AG04450 (cell line): ENCODE results near the gene BRD9. TPM values are rescaled to one million over a fixed set of nuclear protein-coding genes. Genes with fewer than 3 reads are reported as not detected.

ENCODE experiments used
- CTCF ChIA-PET: fragments of 300-600, 350-600 bp; formaldehyde crosslinking; extraction: SDS; loops from one replicate; lab custom pipeline; 2022; ENCODE audit warnings: antibody characterized with exemption, inconsistent platforms; lab: Charles Lee
- POLR2A ChIA-PET: fragments of 350-600 bp; formaldehyde crosslinking; extraction: SDS; loops from one replicate; lab custom pipeline; 2021; ENCODE audit warnings: antibody characterized with exemption, inconsistent platforms; lab: Yijun Ruan, JAX
- DNase-seq: peaks from one replicate; pipeline ENCODE4 v3.0.0-alpha.2; 2011; ENCODE audit warnings: low read depth, low spot score
- H3K27ac ChIP-seq: one replicate; pipeline ENCODE4 v1.5.1; 2012; ENCODE audit warnings: low read depth, low read length, control low read depth
- H3K27me3 ChIP-seq: one replicate; pipeline ENCODE4 v1.6.0; 2012; ENCODE audit warnings: low read length; ENCODE audit not compliant: control insufficient read depth, insufficient read depth
- H3K4me3 ChIP-seq: 2 replicates; pipeline ENCODE4 v1.5.1; 2011; ENCODE audit warnings: mild to moderate bottlenecking, low read depth, low read length, control low read depth
- H3K9me3 ChIP-seq: 2 replicates; pipeline ENCODE4 v1.5.1; 2012; ENCODE audit warnings: low read length; ENCODE audit not compliant: control insufficient read depth, insufficient read depth
- polyA plus RNA-seq: library from polyadenylated mRNA; depleted of rRNA; stranded (reverse); fragments of >200 nt; gene quantifications from 2 replicates; pipeline ENCODE4 v1.2.3, GENCODE V29; 2011
- TF ChIP-seq, protein P1 (sequence below): IDR thresholded peaks from 2 replicates; pipeline ENCODE4 v1.5.1; 2011; ENCODE audit warnings: low read depth, low read length, control low read depth, inconsistent platforms

BRD9 gene
- polyA plus RNA-seq, 1 experiment, result 10.6 TPM

DNA sequence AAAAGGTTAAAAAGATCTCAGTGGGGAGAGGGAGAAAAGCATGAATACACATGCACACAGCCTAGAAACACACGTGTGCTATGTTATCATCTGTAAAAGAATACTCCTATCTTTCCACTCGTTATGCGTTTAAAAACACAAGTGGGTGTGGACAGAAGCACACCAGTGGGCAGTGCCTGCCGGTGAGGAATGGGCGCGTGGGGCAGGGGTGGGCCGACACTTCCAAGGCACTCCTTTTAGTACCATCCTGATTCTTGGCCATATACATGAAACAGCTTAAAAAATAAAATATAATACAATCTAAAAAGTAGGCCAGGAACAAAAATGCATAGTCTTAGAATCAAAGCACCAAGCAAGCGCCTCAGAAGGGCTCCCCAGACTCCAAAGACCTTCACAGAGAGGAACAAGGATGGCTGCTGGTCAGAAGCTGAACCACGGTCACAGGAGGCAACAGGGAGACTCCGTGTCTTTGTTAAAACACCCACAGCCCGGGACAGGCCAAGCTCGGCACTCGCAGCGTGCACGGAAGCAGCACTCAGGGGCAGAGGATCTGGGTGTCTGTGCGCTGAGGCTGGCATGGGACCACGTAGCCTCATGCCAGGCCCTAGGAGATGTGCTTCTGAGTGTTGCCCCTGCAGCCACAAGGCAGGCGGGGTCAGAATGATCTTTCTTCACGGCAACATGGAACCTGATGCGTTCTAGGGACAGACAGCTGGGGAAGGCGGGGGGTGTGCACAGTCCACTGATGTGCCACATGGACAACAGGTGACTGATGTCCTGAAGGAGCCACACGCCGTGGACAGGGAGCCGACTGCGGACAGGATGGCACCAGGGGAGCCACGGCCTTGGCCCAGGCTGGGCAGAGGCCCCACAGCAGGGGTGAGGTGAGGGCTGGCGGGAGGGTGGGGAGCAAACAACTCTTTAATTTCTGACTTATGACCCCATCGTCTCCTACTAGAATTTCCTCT lies 15.9 kb downstream of the BRD9 start:
- Histone ChIP-seq H3K27me3 (no peaks in the 10 kb centered on the region), H3K4me3 (no peak overlapping the region), H3K27ac (no peak overlapping the region), H3K9me3 (no peaks in the 10 kb centered on the region; the same call in 1 of the 2 replicates)
- CTCF ChIA-PET, result no interaction called here
- DNase-seq, result no peak
- TF ChIP-seq, protein P1, sequence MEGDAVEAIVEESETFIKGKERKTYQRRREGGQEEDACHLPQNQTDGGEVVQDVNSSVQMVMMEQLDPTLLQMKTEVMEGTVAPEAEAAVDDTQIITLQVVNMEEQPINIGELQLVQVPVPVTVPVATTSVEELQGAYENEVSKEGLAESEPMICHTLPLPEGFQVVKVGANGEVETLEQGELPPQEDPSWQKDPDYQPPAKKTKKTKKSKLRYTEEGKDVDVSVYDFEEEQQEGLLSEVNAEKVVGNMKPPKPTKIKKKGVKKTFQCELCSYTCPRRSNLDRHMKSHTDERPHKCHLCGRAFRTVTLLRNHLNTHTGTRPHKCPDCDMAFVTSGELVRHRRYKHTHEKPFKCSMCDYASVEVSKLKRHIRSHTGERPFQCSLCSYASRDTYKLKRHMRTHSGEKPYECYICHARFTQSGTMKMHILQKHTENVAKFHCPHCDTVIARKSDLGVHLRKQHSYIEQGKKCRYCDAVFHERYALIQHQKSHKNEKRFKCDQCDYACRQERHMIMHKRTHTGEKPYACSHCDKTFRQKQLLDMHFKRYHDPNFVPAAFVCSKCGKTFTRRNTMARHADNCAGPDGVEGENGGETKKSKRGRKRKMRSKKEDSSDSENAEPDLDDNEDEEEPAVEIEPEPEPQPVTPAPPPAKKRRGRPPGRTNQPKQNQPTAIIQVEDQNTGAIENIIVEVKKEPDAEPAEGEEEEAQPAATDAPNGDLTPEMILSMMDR, result no peak
- POLR2A ChIA-PET, result no interaction called here

GRCh38 chr5:875931-876330 lies 16.7 kb downstream of the BRD9 start:
- TF ChIP-seq, protein P1, result no peak
- no peak for DNase-seq
- no peaks in the 10 kb centered on the region for H3K27me3 ChIP-seq
- POLR2A ChIA-PET, result no interaction called here
- H3K27ac ChIP-seq, result no peak overlapping the region
- CTCF ChIA-PET, result no interaction called here
- H3K4me3 ChIP-seq, result no peak overlapping the region
- H3K9me3 ChIP-seq, result no peaks in the 10 kb centered on the region; the same call in 1 of the 2 replicates

- no peak overlapping the region for H3K27ac ChIP-seq
- no peak overlapping the region for H3K4me3 ChIP-seq
- CTCF ChIA-PET, result no interaction called here
- POLR2A ChIA-PET, result no interaction called here
- H3K9me3 ChIP-seq, result no peaks in the 10 kb centered on the region; the same call in 1 of the 2 replicates
- H3K27me3 ChIP-seq, result no peaks in the 10 kb centered on the region
- TF ChIP-seq, protein P1, result no peak
- DNase-seq, result no peak
These were observed 19.3 kb downstream of the BRD9 start for GRCh38 chr5:873328-873727.

DNA sequence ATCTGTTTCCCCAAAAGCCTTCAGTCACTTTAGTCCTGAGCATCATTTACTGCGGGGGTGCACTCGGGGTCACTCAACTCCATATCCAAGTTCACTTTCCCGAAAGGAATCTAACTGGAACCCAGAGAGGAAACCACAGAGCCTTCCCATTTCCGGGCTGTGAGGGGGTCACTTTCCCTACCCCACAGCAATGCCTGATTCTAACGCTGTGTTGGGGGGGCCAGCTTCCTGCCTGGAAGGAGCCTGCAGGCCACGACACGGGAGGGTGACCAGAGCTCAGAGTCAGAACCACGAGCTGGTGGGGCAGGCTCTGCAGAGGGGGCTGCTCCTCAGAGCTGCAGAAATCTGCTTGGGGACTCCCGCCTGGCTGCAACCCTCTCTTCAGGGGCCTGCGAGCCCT lies 20.3 kb downstream of the BRD9 start:
- Histone ChIP-seq H3K9me3 (no peaks in the 10 kb centered on the region; the same call in 1 of the 2 replicates), H3K4me3 (no peak overlapping the region), H3K27me3 (no peaks in the 10 kb centered on the region), H3K27ac (no peak overlapping the region)
- ChIA-PET CTCF (no interaction called here), POLR2A (no interaction called here)
- no peak for DNase-seq
- TF ChIP-seq, protein P1, result no peak
